Measurements from ENCODE around the gene PDE1C.

Gene PDE1C

DNA sequence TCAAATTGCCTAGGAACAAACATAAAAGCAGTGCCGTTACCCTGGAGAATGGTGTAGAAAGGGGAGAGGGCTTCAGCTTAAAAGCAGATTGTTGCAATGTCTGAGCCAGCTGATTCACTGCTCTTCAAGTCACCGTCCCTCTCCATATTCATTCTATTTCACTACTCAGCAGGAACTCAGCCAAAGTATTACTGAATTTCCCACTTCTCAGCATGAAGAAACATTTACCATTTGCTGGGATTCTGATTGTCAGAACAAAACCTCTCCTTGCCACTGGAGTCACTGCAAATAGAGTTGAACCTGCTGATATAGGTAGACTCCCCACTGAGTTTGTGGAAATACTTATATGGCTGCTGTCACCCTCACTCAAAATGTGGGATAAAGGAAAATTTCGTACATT is 311.5 kb downstream of the PDE1C start:
- DNase-seq: no peak

DNA sequence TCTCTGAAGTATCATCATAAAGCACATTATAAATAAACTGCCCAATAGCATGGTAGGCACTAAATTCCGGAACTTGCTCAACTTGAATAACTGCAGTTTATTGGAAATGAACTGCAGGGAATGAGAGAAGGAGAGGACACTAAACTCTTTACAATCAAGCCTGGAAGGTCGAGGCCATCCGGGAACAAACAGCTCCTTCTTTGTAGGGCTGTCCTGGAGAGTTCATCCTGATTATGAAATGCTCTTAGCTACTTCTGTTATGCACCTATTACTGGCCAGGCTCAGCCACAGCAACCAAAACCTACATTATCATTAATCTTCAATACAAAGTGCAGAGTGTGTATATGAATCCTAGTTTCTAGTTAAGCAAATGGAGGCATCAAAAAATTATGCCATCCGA is 318.5 kb downstream of the PDE1C start:
- DNase-seq: no peak

DNA sequence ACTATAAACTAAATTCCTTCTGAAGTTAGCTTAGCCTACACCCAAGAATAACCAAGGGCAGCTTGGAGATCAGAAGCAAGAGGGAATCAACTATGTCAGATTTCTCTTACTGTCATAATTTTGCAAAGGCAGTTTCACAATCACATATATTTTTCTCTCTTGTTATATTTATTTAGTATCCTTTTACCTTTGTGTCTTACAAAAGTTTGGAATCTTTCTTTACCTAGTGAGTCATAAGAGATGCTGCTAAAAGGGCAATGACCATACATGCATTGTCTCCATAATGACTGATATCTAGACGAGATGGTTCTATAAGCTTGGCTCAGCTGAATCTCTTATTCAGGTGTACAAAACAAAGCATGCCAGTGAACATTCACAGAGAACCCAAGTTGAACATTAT is 322.1 kb downstream of the PDE1C start:
- DNase-seq: no peak

DNA sequence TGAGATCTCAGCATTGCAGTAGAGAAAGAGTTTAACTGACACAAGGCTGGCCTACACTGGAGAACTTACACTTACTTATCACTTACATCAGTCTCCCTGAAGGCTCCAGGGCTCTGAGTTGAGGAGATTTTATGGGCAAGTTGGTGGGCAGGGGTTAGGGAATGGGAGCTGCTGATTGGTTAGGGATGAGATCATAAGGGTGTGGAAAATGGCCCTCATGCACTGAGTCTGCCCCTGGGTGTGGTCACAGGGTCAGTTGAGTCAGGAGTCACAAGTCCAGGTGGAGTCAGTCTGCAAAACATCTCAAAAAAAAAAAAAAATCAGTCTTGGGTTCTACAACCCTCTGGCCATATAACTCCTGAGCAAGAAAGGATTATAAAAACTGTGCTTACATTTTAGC is 322.7 kb downstream of the PDE1C start:
- no peak for DNase-seq

DNA sequence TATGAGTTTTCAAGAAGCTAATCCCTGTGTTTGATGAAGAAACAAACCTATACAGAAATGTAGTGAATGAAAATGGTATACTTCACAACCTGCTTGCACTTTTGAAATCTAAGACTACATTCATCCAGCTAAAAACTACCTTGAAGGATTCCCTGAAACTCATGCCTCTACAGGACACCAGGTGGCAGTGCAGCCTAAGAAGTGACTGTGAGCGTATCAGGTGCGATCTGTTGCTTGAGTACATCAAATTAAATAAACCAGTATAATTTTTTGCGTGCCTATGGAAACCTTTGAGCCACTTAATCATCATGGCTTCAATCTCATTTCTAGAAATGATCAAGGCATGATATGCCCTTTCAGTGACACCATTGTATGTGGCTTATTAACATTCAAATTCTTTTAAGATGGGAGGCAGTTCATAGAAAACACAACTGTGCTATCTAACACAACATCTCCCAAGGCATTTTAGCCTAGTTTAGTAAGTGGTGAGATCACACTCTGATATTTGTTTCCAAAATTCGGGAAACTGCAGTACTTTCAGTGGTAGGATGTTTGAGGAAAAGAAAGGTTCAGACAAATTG is 325.8 kb downstream of the PDE1C start:
- DNase-seq: peak; percentile 33

DNA sequence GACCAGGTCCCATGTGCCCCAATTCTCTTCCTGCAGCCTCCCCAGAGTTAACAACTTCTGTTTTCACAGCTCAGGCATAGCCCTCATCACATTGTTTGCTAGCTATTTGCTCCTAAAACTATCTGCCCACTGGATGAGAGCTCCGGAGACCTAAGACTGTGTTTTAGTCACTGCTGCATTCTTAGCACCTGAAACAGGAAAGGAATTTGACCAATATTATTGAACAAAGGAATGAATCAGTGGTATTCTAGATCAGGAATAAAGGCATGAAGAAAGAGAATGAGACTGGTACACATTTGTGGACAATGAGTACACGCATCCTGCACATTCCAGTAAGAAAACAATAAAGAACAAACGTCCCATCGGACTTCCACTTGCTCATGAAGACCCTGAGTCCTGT is 328.4 kb downstream of the PDE1C start:
- no peak for DNase-seq

DNA sequence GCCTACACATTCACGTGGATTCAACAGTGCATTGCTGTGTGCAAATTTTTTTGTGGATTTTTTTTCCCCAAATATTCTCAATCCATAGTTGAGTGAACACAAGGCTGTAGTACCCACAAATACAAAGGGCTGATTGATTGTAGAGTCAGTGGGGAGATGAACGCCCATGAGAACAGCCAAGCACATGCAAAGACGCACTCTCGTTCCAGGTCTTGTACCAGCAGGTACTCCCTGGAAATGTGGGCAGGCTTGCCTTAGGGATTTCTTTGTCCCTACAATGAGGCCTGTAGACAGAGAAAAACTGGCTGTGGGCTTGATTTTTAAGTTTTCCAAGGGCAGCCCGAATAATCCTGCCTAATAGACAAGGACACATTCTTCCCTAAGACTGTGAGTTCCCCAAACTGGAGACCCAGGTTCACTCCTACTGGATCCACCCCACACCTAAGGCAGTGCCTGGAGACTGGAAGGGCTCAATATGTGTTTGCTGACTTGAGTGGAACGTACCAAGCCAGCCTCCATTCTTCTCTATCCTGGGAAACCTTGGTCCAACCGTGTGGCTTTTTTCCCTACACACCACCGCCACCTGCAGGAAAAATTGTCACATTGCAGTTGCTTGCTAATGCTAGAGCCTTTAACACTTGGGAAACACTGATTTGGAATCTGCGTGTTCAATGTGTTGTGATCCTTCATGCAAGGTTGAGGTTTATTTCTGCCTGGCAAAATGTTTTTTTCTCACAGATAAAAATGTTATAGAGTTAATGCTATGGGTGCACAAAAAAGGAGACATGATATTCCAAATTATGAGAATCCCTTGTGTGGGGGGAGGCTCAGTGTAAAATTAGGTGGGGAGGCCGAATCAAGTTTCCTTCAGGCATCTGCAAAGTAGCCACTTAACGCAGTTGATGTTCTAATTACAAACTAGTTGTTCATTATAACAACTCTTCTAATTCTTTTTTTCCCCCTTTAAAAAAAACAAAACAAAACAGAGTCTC is 333.9 kb downstream of the PDE1C start:
- no peak for DNase-seq

DNA sequence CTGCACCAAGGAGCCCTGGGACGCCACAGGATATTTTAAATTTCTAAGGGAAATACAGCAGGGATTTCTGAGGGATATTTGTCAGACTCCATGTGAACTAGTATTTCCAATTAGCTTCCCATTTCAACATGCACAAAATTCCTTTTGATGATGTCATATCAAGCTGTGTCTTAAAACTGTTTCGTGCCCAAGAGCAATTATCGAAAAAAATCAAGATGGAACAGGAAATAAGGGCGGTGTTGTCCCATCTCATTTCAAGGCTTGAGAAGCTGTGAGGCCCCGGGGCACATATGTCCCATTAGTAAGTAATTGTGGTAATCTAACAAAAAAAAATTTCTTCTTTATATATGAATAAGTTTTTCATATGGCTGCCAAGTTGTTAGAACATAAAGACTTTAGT is 335.8 kb downstream of the PDE1C start:
- no peak for DNase-seq

DNA sequence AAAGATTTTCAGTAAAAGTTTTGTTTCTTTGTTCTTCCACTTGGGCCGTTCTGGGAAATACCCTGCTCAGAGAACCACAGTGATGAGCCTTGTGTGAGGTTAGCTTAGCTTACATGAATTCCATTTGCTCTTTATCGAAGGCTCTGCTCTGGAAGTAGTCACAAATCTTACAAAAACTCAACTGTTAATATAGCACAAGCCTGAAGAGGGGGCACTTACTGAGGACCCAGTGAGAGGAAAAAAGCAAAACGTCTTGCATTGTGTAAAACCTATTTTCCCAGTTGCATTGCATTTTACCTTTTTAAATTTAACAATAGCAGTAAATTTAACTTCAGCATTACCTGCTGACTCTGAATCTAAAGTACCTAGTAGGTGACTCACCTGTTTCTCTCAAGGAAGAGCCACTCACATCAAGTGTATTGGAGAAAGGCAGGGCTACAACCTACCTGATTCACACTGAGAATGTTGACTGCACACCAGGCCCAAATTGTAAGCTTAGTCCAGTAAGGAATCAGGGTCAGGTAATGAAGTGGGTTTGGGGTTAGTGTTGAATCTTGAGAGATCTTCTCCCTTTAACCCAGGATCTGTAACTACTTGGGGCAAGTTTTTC is 340.9 kb downstream of the PDE1C start:
- no peak for DNase-seq

DNA sequence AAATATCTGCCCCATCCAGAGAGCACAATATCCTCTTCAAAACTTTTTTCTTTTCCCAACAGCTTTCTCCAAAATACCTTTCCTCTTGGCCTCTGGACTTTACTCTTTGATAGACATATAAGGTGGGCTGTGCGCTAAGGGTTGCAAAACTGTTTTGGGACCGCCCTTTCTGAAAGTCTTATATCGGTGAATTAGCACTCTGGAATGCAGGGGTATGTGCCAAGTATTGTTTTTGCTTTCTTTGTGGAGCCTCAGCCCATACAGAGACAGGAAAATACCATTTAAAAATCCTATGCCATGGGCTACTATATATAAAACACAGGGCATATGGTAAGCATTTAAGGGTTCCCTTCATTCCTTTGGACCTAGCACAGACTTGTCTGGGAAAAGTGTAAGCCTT is 345.5 kb downstream of the PDE1C start:
- DNase-seq: no peak

DNA sequence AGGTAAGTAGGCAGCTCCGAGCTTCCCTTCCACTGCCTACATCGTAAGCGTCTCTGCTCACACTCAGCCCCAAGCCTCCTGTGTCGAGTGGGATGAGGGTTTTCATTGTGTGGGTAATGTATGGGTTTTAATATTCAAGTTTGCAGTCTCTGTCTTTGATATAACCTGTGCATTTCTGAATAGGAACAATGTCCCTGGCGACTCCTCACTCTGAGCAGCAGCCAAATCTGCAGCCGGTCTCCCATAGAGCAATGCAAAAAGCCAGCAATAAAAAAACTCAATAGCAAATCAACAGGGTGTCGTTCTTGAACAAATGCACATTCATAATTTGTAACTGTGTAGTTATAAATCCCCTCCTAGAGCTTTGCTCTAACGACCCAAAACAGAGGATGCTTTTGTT is 349.8 kb downstream of the PDE1C start:
- DNase-seq: no peak

DNA sequence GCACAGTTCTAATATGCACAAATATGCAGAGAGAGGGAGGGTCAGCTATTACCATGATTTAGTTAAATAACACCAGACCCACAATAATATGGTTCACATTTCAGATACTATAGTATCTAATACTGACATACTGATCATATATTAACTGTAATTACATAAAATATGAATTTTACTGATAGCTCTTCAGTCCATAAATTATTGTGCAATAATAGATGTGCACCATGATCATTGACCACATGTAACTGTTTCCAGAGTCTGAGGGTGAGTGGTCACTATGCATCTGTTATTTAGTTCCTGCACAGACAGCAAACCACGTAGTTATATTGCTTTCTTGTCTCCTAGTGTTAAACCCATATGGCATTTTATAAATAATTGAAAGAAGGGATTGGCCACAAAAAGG is 353.9 kb downstream of the PDE1C start:
- DNase-seq: no peak

DNA sequence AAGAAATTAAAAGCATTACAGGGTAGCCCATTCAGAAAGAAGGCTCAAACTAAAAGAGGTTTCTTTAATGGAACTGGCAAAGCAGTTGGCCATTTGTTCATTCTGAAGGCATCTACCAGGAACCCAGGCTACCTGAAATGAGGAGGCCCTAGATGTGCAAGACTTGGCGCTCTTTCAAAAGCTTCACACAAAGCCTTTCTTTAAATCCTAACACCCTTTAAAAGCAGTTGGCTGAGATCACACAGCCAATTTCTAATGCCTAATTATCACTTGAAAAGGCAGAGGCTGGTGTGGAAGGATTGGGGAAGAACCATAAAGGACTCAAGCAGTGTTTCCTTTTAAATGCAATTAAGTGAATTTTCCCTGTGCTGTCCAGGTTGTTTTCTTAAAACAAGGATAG is 360.0 kb downstream of the PDE1C start:
- no peak for DNase-seq

DNA sequence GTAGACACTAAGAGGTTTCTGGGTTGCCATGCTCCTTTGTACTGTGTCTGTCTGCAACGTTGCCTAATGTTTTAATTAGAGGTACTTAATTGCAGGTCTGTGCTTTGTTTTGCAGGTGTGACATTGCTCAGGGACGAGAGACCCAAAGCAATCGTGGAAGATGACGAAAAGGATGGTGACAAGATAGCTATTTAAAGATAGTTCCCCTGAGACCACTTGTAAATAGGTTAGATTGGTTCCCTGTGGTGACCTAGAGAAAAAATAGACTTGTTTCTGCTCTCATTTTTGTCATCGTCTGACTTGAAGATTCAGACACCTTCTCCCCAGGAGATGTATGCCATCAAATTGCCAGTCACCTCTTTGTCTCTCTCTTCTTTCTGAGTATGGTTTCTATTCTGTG is 363.1 kb downstream of the PDE1C start:
- DNase-seq: no peak

DNA sequence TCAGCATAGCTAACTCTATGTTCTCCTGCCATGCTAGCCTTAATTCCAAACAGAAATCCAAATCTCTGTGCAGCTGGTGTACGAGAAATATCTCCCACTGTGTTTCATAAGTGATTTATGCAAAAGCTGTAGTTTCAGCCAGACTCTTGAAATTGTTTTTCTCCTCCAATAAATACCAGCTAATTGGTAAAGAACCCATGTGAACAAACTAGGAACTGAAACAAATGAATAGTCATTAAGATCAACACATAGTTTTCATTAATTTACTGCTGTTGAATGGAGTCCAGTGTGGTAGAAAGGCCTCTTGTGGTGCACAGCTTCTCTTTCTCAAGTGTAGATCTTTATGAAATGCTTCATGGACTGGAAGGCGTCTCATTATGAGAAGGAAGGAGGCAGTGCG is 364.8 kb downstream of the PDE1C start:
- DNase-seq: no peak

DNA sequence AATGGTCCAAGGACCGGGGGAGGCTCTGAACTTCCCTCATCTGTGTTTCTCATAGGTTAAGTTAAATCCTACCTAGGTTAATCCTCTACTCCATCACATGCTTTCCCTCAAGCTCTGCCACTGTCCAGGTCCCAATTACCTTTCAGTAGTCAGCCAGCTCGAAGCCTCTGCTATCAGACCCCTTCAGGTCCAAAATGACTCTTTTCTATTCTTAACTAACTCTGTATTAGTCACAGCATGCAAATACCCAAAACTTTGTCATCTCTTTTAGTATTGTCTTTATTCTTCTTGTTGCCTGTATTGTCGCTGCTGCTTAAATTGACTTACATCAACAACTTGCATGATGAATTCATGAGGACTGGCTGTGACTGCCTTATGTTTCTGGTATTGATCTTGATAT is 367.9 kb downstream of the PDE1C start:
- DNase-seq: no peak
